Activated T-helper 2 cell treated with anti-CD3 and anti-CD28 coated beads, Interferon-gamma antibody, Interleukin-2, Interleukin-4, amounts not matched to agents 10 μg/mL and 5 μg/mL and 100 μg/mL, durations not matched to agents 14 hours and 24 hours and 36 hours (primary cell): ENCODE results near the gene WNT8A. TPM values are rescaled to one million over a fixed set of nuclear protein-coding genes. Genes with fewer than 3 reads are reported as not detected.

ENCODE experiments used
- DNase-seq: peaks from one replicate; pipeline ENCODE4 v3.0.0; 2021; ENCODE audit warnings: low spot score
- H3K27ac Mint-ChIP-seq: one replicate; pipeline ENCODE4 v1.8.0; 2021; ENCODE audit warnings: mixed read lengths
- H3K27me3 Mint-ChIP-seq: one replicate; pipeline ENCODE4 v1.8.0; 2021; ENCODE audit warnings: low read depth, mixed read lengths
- H3K36me3 Mint-ChIP-seq: one replicate; pipeline ENCODE4 v1.8.0; 2021; ENCODE audit warnings: low read depth, mixed read lengths
- H3K4me1 Mint-ChIP-seq: one replicate; pipeline ENCODE4 v1.8.0; 2021; ENCODE audit warnings: low read depth, mixed read lengths
- H3K4me3 Mint-ChIP-seq: one replicate; pipeline ENCODE4 v1.8.0; 2021; ENCODE audit warnings: low read depth, mild to moderate bottlenecking, moderate library complexity, mixed read lengths
- H3K9me3 Mint-ChIP-seq: one replicate; pipeline ENCODE4 v1.8.0; 2021; ENCODE audit warnings: mixed read lengths
- intact Hi-C: fragments of 100-400 bp; cut with micrococcal nuclease; formaldehyde crosslinking; loops from one replicate; pipeline ENCODE4 v1.15.1; 2023
- total RNA-seq: library from RNA; stranded (reverse); gene quantifications from 2 replicates; pipeline ENCODE4 v1.2.3, GENCODE V29; 2022

WNT8A gene
- total RNA-seq, 1 donor from 2014 or later = not detected

GRCh38 chr5:138132543-138132942, 48.7 kb downstream of the WNT8A start:
- Mint-ChIP-seq H3K36me3 (no peaks in the 10 kb centered on the region), H3K4me1 (peaks cover 2% of the 10 kb centered on the region), H3K4me3 (no peak overlapping the region), H3K27ac (no peak overlapping the region), H3K27me3 (peaks cover 17% of the 10 kb centered on the region), H3K9me3 (no peaks in the 10 kb centered on the region)
- intact Hi-C loops = loop anchor here (2.0 to 10.0 kb wide), 2 partner anchors 354 to 508 kb away; no protein-coding TSS in a partner anchor
- DNase-seq = no peak

GRCh38 chr5:138138949-138139780, 55.3 kb downstream of the WNT8A start, which contains the start of gene NME5:
Gene NME5, minus strand, starts transcription at chr5:138139428. Its CDS starts 648 bp downstream, at chr5:138138780.
- H3K27me3 Mint-ChIP-seq = peaks cover 19% of the 10 kb centered on the region
- no peak within 1 kb of the TSS for H3K27ac Mint-ChIP-seq
- H3K4me1 Mint-ChIP-seq = no peaks in the 10 kb centered on the region
- intact Hi-C loops = loop anchor here (10.0 kb wide), 1 partner anchor 514 kb away; no protein-coding TSS in a partner anchor
- no peaks in the 10 kb centered on the region for H3K36me3 Mint-ChIP-seq
- no peaks in the 10 kb centered on the region for H3K9me3 Mint-ChIP-seq
- DNase-seq = no peak
- no peak within 1 kb of the TSS for H3K4me3 Mint-ChIP-seq

GRCh38 chr5:138139781-138140090, 55.9 kb downstream of the WNT8A start:
- Mint-ChIP-seq H3K4me3 (no peak overlapping the region), H3K27ac (no peak overlapping the region), H3K4me1 (no peaks in the 10 kb centered on the region), H3K36me3 (no peaks in the 10 kb centered on the region), H3K9me3 (no peaks in the 10 kb centered on the region), H3K27me3 (peaks cover 19% of the 10 kb centered on the region)
- no peak for DNase-seq
- intact Hi-C loops = loop anchor here (10.0 kb wide), 1 partner anchor 515 kb away; no protein-coding TSS in a partner anchor

- H3K9me3 Mint-ChIP-seq = no peaks in the 10 kb centered on the region
- no peaks in the 10 kb centered on the region for H3K4me1 Mint-ChIP-seq
- H3K27ac Mint-ChIP-seq = no peak overlapping the region
- DNase-seq = no peak
- intact Hi-C loops = no loop called here
- peaks cover 19% of the 10 kb centered on the region for H3K27me3 Mint-ChIP-seq
- H3K4me3 Mint-ChIP-seq = no peak overlapping the region
- H3K36me3 Mint-ChIP-seq = no peaks in the 10 kb centered on the region
These were observed 56.4 kb downstream of the WNT8A start for GRCh38 chr5:138140268-138140667.

Other genes starting within 250 kb of the WNT8A start
- gene MYOT, start 216.2 kb upstream of the WNT8A start, total RNA-seq = not detected in 2 replicates
- gene PKD2L2, start 194.6 kb upstream of the WNT8A start, total RNA-seq = not detected in 2 replicates
- 20.3 and 22.8 TPM in 2 replicates for gene FAM13B, start 51.0 kb upstream of the WNT8A start, total RNA-seq
- gene NME5, start 55.4 kb downstream of the WNT8A start, total RNA-seq = not detected in 2 replicates
- gene BRD8, start 94.6 kb downstream of the WNT8A start, total RNA-seq = 45.4 and 48.4 TPM in 2 replicates
- gene KIF20A, start 95.1 kb downstream of the WNT8A start, total RNA-seq = 28.1 and 30.3 TPM in 2 replicates
- gene CDC23, start 129.3 kb downstream of the WNT8A start, total RNA-seq = 41.5 and 45.8 TPM in 2 replicates
- gene GFRA3, start 190.6 kb downstream of the WNT8A start, total RNA-seq = 0.16 and 0.32 TPM in 2 replicates
- 8.4 and 9.0 TPM in 2 replicates for gene CDC25C, start 247.8 kb downstream of the WNT8A start, total RNA-seq